ENCODE results near the gene EVI2B.
"Not testable (repeated sequence)": the region's sequence is repeated elsewhere in the genome, so short reads cannot be mapped to it uniquely, and the experiment has no call there.

EVI2B gene

DNA sequence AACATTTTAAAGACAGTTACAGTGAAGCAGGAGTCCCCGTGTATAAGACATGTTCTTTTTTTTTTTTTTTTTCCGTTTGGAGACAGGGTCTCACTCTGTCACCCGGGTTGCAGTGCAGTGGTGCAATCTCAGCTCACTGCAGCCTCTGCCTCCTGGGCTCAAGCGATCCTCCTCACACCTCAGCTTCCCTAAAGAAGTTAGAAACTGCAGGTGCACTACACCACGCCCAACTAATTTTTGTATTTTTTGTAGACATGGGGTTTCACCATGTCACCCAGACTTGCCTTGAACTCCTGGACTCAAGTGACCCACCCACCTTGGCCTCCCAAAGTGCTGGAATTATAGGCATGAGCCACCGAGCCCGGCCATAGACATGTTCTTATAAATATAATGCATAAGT, 3.0 kb downstream of the EVI2B start:
- DNase-seq (ENCODE audit: low spot score), result no peak

GRCh38 chr17:31310260-31310659, 3.6 kb downstream of the EVI2B start:
- DNase-seq (ENCODE audit: low spot score), result no peak

GRCh38 chr17:31309556-31309955, 4.3 kb downstream of the EVI2B start:
- no peak for DNase-seq (ENCODE audit: low spot score)

DNA sequence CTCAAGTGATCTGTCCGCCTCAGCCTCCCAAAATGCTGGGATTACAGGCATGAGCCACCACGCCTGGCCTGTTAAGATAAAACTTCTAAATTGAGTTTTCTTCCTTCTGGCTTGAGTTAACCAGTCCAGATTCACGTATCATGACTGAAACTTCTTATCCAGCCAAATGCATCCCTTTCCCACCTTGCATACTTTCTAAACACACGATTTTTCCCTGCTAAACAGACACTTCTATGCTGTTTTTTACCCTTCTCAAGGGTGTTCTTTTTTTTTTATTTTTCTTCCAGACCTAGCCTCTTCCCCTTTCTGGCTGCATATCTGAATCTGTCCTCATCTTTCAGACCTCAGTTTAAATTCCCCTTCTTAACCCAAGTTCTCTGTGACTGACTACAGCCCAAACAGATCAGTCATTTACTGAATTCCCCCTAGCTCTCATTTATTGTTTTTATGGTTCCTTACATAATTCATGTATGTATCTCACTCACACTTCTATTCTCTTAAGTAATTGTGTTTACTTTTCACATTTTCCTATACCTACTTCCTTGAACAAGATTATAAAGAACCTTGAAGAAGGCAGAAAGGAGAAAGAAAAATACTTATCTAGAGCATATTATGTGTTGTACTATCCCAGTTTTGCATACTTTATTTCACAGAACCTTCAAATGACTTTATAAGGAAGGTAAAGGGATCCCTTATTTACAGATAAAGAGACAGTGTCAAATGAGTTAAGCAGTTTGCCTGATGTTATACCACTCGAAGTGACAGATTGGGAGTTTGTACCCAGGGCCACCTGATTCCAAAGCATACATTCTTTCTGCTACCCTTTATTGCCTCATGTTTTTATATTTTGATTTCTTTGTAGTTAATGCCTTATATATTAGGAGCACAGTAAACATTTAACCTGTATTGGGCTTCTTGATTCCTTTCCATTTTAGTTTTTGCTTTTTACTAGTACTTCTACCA, 5.2 kb downstream of the EVI2B start:
- DNase-seq (ENCODE audit: low spot score), result no peak

- no peak for DNase-seq (ENCODE audit: low spot score)
Observed at GRCh38 chr17:31307640-31308039, 6.2 kb downstream of the EVI2B start.

DNA sequence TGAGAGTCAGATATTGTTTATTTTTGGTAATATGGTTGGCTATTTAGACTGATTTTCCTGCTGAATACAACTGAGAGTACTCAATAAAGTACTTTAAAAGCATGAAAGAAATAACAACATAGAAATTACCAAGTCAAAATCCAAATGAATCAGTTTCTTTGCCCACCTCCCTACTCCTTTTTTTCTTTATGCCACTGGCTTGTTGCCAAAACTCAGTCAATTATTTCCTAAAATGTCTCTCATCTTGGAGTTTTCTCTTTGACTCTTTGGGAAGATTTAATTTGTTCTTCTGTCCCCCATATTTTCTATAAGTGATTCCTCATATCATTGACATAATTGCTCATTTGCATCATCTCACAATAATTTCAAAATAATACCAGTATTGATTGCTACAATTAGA, 14.2 kb downstream of the EVI2B start:
- DNase-seq (ENCODE audit: low spot score), result no peak

GRCh38 chr17:31297090-31297489, 16.8 kb downstream of the EVI2B start, which contains the start of gene OMG:
OMG (minus strand) TSS chr17:31297239; CDS start chr17:31296331, 908 bp downstream.
- DNase-seq (ENCODE audit: low spot score), result no peak

DNA sequence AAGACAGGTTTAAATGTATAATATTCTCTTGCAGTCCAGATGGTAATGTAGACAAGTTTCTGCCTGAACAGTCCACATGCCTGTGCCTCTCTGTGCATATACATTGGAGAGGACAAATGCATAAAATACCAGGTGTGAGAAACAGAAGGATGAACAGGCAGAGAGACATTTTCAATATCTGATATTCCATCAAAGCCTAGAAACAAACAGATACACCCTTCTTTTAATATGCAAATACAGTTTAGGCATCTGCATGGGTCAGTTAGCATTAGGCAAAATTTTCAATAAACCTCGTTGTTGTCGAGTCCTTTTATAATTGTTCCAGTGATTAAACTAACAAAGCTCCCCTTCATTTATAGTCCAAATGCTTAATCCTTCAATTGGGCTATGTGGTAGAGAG, 17.7 kb downstream of the EVI2B start:
- no peak for DNase-seq (ENCODE audit: low spot score)

- no peak for DNase-seq (ENCODE audit: low spot score)
Observed at GRCh38 chr17:31295489-31295871, 18.4 kb downstream of the EVI2B start.

DNA sequence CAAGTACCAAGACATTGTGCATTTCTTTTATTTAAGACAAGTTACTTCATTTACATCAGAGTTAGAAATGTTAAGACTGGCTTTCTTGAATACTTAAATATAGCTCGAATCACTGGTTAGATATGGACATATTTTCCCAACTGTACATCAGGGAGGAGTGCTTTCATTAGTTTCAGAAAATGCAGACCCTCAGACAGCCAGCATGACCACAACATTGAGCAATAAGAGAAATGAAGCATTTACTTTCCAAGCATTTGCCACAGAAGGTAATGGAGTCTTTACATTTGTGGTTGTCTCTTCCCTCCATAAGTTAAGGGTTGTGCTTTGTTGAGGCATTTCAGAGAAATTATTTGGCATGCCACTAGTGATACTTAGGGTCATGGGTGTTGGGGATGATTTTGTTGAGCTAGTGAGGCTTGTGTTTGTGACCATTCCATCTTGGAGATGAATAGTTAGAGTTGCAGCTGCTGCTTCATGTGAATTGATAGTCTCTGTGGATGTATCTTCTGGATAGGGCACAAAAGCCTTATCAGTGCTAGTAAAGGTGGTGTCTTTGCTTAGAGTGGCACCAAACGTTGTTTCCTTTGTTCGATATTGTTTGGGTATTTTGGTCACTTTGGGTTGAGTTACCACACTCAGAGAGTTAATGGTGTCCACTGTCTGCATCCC, 18.9 kb downstream of the EVI2B start:
- DNase-seq (ENCODE audit: low spot score), result no peak

- DNase-seq (ENCODE audit: low spot score), result no peak
Observed at GRCh38 chr17:31294231-31294630, 19.6 kb downstream of the EVI2B start.

- DNase-seq (ENCODE audit: low spot score), result no peak
Observed at GRCh38 chr17:31293581-31293980, 20.3 kb downstream of the EVI2B start.

DNA sequence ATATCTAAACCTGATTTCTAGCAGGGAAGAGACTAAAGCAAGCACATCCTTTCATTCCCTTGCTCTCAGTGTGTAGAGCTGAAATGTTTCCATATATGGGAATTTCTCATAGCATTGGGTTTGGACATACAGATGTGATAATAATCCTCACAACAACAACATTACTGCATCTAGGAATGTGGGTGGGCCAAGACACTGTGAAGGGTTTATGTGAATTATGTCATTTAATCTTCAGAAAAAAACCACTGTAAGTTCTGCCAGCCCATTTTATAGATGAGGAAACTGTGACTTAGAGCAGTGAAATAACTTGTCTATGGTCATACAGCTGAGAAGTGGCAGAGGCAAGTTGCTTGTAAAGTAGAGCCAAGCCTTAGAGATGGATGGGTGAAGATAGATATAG, 22.0 kb downstream of the EVI2B start:
- DNase-seq (ENCODE audit: low spot score), result no peak

GRCh38 chr17:31289790-31290189, 24.1 kb downstream of the EVI2B start:
- no peak for DNase-seq (ENCODE audit: low spot score)

GRCh38 chr17:31287932-31288331, 25.9 kb downstream of the EVI2B start:
- DNase-seq (ENCODE audit: low spot score), result not testable (repeated sequence)

DNA sequence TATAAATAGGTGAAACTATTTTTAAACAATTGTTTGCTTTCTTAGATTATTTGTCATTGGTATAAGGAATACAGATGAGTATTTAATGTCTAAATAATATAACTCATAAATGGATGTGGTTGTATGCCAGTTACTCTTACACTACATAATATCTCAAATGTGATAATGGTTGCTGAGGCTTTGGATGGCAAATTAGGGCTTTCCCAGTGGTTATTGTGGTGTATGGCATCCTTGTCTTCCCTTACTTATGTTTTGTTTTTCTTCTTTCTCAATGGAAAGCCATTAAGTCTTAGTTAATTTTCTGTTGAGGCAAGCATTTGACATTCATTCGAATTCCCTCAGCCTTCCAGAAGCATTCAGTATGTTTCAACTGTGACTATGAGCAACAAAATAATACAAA, 27.3 kb downstream of the EVI2B start:
- DNase-seq (ENCODE audit: low spot score), result no peak

- no peak for DNase-seq (ENCODE audit: low spot score)
Observed at GRCh38 chr17:31283841-31284240, 30.0 kb downstream of the EVI2B start.

- peak; percentile 8 for DNase-seq (ENCODE audit: low spot score)
Observed at GRCh38 chr17:31281061-31281460, 32.8 kb downstream of the EVI2B start.

DNA sequence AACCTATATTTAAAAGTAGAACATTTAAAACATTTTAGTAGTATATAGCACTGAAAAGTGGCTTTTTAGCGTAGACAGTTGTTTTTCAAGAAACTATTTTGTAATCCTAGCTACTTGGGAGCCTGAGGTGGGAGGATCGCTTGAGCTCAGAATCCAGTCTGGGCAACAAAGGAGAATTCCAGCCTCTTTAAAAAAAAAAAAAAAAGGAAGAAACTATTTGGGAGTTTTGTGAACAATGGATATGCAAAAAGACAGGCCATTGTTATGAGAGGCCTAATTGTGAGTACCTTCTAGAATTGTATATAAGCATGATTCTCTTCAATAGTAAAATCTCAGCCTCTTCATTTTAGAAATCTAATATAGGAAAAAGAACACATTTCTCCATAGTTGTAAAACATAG, 34.5 kb downstream of the EVI2B start:
- DNase-seq (ENCODE audit: low spot score), result no peak

DNA sequence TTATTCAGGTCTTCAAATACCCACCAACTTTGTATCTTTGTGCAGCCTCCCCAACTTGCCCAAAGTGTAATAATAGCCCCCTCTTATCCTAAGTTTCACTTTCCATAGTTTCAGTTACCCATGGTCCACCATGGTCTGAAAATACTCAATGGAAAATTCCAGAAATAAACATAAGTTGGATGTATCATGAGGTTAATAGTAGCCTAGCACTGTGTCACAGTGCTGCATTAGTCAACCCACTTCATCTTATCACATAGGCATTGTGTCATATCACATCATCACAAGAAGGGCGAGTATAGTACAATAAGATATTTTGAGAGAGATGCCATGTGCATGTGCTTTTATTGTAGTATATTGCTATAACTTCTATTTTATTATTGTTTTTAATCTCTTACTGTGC, 38.7 kb downstream of the EVI2B start:
- DNase-seq (ENCODE audit: low spot score), result no peak

DNA sequence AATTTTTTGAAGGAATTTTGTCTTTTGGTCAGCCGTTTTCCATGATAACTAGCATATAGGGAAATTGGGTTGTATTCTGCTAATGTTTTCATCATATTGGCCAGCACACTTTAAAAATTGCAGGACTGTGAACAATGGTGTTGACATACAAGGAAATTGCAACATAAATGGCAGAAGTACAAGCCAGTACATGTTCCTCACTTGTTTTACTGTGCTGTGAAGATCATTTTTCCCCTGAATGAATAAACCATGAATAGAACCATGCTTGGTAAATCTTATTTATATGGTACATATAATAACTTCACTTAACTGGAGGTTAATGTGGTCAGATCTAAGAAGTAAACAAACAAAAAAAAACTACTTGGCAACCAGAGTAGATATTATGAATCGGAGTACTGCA, 39.6 kb downstream of the EVI2B start:
- DNase-seq (ENCODE audit: low spot score), result peak; percentile 56

GRCh38 chr17:31273516-31273915, 40.3 kb downstream of the EVI2B start:
- no peak for DNase-seq (ENCODE audit: low spot score)

DNA sequence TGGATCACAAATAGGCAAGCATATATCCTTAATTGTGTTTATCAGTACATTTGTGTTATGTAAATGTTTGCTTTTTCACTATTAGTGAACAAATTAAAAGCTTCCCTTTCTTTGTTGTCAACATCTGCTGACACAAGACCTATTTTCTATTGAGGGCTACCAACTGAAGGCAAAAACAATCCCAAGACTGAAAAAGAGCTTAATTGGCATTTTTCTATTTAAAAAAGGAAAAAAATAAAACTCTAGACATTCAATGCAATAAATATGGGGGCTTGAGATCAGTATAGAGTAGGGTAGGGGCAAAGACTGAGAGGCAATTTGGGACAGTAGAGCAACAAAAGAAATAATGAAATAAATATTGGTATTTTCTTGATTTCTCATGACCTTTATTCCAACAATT, 41.1 kb downstream of the EVI2B start:
- DNase-seq (ENCODE audit: low spot score), result no peak

Measured in AG20443 (cell line).